ENCODE measurements around the gene KRTAP4-16. TPM values are rescaled to one million over a fixed set of nuclear protein-coding genes. Genes with fewer than 3 reads are reported as not detected.
"Not testable (repeated sequence)": the region's sequence is repeated elsewhere in the genome, so short reads cannot be mapped to it uniquely, and the experiment has no call there.

Gene KRTAP4-16
- polyA plus RNA-seq, 4 donors, result not detected

DNA sequence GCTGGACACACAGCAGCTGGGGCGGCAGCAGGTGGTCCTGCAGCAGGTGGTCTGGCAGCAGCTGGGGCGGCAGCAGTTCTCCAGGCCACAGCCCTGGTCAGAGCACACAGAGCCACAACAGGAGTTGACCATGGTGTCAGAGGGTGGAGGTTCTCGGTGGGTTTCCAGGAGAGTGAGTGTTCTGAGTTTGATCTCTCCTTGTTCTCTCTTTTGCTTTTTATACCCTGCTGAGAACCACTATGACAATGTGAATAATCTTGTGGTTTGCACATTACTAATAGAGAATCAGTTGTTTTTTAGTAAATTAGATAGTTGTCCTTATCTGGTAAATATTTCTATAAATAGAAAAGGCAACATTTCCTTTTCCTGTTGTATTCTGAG is 22.0 kb upstream of the KRTAP4-16 start, which contains the start of gene KRTAP4-12:
TSS of gene KRTAP4-12 (minus strand) at position 192 of the 381 bp plus-strand sequence. CDS start at position 132, 60 bp downstream.
- H3K4me1 ChIP-seq (ENCODE audit: control insufficient read depth in 3 of 3, insufficient read depth in 2 of 3, low read depth in 1 of 3, low read length in 2 of 3); H3K4me3 ChIP-seq (ENCODE audit: low read depth in 1 of 3, low read length in 3 of 3); H3K36me3 ChIP-seq (ENCODE audit: control insufficient read depth in 3 of 3, insufficient read depth in 2 of 3, low read depth in 1 of 3, low read length in 3 of 3); H3K9me3 ChIP-seq (ENCODE audit: control insufficient read depth in 2 of 2, insufficient read depth in 1 of 2, low read depth in 1 of 2, low read length in 1 of 2); FAIRE-seq; H3K27me3 ChIP-seq (ENCODE audit: control insufficient read depth in 3 of 3, insufficient read depth in 3 of 3, low read length in 3 of 3); H3K27ac ChIP-seq (ENCODE audit: low read depth in 1 of 3, low read length in 2 of 3); DNase-seq: not testable (repeated sequence)
- WGBS, 3 donors, result 73 to 80% (median 76%) methylated on average over 3 of the region's 3 CpGs

DNA sequence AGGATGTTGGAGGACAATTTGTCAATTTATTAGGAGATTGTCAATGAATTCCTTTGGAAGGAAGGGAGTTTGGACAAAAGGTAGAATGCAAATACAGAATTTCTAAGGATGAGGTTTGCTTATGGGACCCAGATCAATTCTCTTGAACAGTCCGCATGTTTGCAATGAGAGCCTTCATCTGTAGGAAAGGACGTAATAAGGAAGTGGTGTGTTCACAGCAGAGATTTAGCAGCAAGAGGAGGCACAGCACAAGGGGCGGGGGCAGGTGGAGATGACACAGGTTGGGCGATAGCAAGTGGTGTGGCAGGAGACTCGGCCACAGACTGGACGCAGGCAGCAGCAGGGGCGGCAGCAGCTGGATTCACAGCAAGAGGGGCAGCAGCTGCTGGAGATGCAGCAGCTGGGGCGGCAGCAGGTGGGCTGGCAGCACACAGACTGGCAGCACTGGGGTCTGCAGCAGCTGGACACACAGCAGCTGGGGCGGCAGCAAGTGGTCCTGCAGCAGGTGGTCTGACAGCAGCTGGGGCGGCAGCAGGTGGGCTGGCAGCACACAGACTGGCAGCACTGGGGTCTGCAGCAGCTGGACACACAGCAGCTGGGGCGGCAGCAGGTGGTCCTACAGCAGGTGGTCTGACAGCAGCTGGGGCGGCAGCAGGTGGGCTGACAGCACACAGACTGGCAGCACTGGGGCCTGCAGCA is 21.4 kb upstream of the KRTAP4-16 start:
- not testable (repeated sequence) for H3K4me1 ChIP-seq (ENCODE audit: control insufficient read depth in 3 of 3, insufficient read depth in 2 of 3, low read depth in 1 of 3, low read length in 2 of 3); H3K27me3 ChIP-seq (ENCODE audit: control insufficient read depth in 3 of 3, insufficient read depth in 3 of 3, low read length in 3 of 3); FAIRE-seq; DNase-seq; H3K36me3 ChIP-seq (ENCODE audit: control insufficient read depth in 3 of 3, insufficient read depth in 2 of 3, low read depth in 1 of 3, low read length in 3 of 3); H3K4me3 ChIP-seq (ENCODE audit: low read depth in 1 of 3, low read length in 3 of 3); H3K27ac ChIP-seq (ENCODE audit: low read depth in 1 of 3, low read length in 2 of 3); H3K9me3 ChIP-seq (ENCODE audit: control insufficient read depth in 2 of 2, insufficient read depth in 1 of 2, low read depth in 1 of 2, low read length in 1 of 2)
- 73 to 79% (median 76%) methylated on average over 9 to 12 of the region's 12 CpGs for WGBS, 3 donors

DNA sequence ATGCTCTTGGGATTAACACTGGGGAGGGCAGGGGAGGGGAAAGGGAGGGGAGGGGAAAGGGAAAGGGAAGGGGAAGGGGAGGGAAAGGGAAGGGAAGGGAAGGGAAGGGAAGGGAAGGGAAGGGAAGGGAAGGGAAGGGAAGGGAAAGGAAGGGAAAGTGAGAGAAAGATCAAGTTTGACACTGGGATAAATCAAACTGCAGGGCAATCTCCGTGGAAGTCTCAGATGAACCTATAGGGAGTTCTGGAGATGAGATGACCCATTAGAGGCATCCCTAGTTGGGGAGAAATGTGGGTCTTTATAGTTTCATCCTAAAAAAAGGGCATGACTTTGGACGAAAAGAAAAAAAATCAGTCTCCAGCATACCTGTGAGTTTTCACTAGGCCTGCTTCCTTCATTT is 19.7 kb upstream of the KRTAP4-16 start:
- no peaks in the 10 kb centered on the region for H3K36me3 ChIP-seq (ENCODE audit: control insufficient read depth in 3 of 3, insufficient read depth in 2 of 3, low read depth in 1 of 3, low read length in 3 of 3)
- FAIRE-seq (no peak), DNase-seq (no peak)
- no peaks in the 10 kb centered on the region for H3K4me1 ChIP-seq (ENCODE audit: control insufficient read depth in 3 of 3, insufficient read depth in 2 of 3, low read depth in 1 of 3, low read length in 2 of 3)
- no peak overlapping the region for H3K27ac ChIP-seq (ENCODE audit: low read depth in 1 of 3, low read length in 2 of 3)
- H3K27me3 ChIP-seq (ENCODE audit: control insufficient read depth in 3 of 3, insufficient read depth in 3 of 3, low read length in 3 of 3), result peaks cover 0 to 2% (median 0%) of the 10 kb centered on the region in 3 donors
- no peak overlapping the region for H3K4me3 ChIP-seq (ENCODE audit: low read depth in 1 of 3, low read length in 3 of 3)
- no peaks in the 10 kb centered on the region for H3K9me3 ChIP-seq (ENCODE audit: control insufficient read depth in 2 of 2, insufficient read depth in 1 of 2, low read depth in 1 of 2, low read length in 1 of 2)
- WGBS, 3 donors, result 75 to 88% (median 86%) methylated on average over 2 of the region's 2 CpGs

DNA sequence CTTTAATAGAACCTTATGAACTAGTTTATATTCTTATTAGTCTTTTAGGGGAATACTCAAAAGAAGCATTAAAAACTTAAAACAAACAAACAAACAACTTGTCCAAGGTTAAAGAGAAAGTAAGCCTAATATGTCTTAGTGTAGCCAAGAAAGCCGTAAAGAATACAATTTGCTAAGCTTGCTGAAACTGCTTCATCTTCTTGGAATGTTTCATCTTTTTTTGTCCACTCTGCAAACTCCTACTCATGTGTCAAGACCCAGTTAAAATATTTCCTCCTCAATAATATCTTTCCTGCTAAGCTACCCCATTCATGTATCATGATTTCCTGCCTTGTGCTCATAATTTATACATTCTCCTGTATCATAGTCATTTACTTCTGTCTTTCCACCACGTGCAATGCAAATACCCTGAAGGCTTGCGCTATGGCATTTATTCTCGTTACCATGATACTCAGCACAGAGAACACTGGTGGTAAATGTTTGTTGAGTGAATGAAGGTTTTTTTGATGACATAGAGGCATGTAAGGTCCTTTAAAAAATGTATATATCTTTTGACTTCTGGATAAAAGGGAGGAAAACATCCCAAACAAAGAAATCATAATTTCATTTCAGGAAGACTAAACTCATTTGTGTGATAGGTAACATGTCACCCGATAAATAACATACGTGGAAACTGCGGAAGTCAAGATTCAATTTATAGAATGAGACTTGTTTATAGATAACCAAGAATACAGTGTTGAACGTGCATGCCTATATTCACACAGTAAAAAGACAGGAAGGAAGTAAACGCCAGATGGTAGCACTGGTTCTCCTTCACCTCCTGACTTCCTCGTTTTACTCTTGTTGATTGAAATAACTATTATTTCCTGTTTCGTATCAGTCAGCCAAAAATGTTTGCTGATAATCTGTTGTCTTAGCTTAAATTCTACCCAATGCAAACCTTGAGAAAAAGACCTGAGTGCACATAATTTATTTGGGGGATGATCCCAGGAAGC is 18.0 kb upstream of the KRTAP4-16 start:
- WGBS, 3 donors, result 52 to 70% (median 52%) methylated on average over 11 of the region's 11 CpGs
- not testable (repeated sequence) for H3K27ac ChIP-seq (ENCODE audit: low read depth in 1 of 3, low read length in 2 of 3); DNase-seq; H3K4me3 ChIP-seq (ENCODE audit: low read depth in 1 of 3, low read length in 3 of 3); H3K4me1 ChIP-seq (ENCODE audit: control insufficient read depth in 3 of 3, insufficient read depth in 2 of 3, low read depth in 1 of 3, low read length in 2 of 3); H3K36me3 ChIP-seq (ENCODE audit: control insufficient read depth in 3 of 3, insufficient read depth in 2 of 3, low read depth in 1 of 3, low read length in 3 of 3); H3K9me3 ChIP-seq (ENCODE audit: control insufficient read depth in 2 of 2, insufficient read depth in 1 of 2, low read depth in 1 of 2, low read length in 1 of 2); H3K27me3 ChIP-seq (ENCODE audit: control insufficient read depth in 3 of 3, insufficient read depth in 3 of 3, low read length in 3 of 3); FAIRE-seq

DNA sequence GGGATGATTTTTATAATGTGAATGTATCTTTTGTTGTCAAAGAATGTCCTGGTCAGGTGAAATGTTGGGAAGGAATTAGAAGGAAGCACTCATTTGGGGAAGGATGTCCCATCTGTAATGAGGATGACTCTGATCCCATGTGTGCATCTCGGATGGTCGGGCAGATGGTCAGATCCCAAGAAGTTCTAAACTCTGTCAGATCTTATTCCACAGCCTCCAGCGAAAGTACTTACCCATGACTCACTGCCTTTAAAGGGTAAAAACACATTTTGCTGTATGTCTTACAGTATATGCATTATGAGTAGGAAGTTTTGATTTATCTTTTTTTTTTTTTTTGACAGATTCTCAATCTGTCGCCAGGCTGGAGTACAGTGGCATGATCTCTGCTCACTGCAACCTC is 16.7 kb upstream of the KRTAP4-16 start:
- Histone ChIP-seq H3K4me1 (ENCODE audit: control insufficient read depth in 3 of 3, insufficient read depth in 2 of 3, low read depth in 1 of 3, low read length in 2 of 3) (no peaks in the 10 kb centered on the region), H3K36me3 (ENCODE audit: control insufficient read depth in 3 of 3, insufficient read depth in 2 of 3, low read depth in 1 of 3, low read length in 3 of 3) (no peaks in the 10 kb centered on the region), H3K4me3 (ENCODE audit: low read depth in 1 of 3, low read length in 3 of 3) (no peak overlapping the region), H3K27me3 (ENCODE audit: control insufficient read depth in 3 of 3, insufficient read depth in 3 of 3, low read length in 3 of 3) (peaks cover 0 to 7% (median 0%) of the 10 kb centered on the region in 3 donors), H3K9me3 (ENCODE audit: control insufficient read depth in 2 of 2, insufficient read depth in 1 of 2, low read depth in 1 of 2, low read length in 1 of 2) (peaks cover 0 to 2% of the 10 kb centered on the region in 2 donors), H3K27ac (ENCODE audit: low read depth in 1 of 3, low read length in 2 of 3) (no peak overlapping the region)
- DNase-seq, result no peak
- no peak for FAIRE-seq
- WGBS, 3 donors, result 83 to 92% (median 86%) methylated on average over 4 of the region's 4 CpGs

DNA sequence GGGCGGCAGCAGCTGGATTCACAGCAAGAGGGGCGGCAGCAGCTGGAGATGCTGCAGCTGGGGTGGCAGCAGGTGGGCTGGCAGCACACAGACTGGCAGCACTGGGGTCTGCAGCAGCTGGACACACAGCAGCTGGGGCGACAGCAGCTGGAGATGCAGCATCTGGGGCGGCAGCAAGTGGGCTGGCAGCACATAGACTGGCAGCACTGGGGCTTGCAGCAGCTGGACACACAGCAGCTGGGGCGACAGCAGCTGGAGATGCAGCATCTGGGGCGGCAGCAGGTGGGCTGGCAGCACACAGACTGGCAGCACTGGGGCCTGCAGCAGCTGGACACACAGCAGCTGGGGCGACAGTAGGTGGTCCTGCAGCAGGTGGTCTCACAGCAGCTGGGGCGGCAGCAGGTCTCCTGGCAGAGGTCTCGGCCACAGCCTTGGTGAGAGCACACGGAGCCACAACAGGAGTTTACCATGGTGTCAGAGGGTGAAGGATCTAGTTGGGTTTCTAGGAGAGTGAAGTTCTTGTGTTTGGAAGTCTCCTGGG is 15.9 kb upstream of the KRTAP4-16 start, which contains the start of gene KRTAP4-11:
TSS of gene KRTAP4-11 (minus strand) at position 528 of the 541 bp plus-strand sequence. CDS start at position 470, 58 bp downstream.
- not testable (repeated sequence) for H3K4me3 ChIP-seq (ENCODE audit: low read depth in 1 of 3, low read length in 3 of 3); FAIRE-seq; H3K36me3 ChIP-seq (ENCODE audit: control insufficient read depth in 3 of 3, insufficient read depth in 2 of 3, low read depth in 1 of 3, low read length in 3 of 3); H3K4me1 ChIP-seq (ENCODE audit: control insufficient read depth in 3 of 3, insufficient read depth in 2 of 3, low read depth in 1 of 3, low read length in 2 of 3); H3K27ac ChIP-seq (ENCODE audit: low read depth in 1 of 3, low read length in 2 of 3); DNase-seq; H3K27me3 ChIP-seq (ENCODE audit: control insufficient read depth in 3 of 3, insufficient read depth in 3 of 3, low read length in 3 of 3); H3K9me3 ChIP-seq (ENCODE audit: control insufficient read depth in 2 of 2, insufficient read depth in 1 of 2, low read depth in 1 of 2, low read length in 1 of 2)
- WGBS, 3 donors, result 70 to 87% (median 81%) methylated on average over 9 to 10 of the region's 10 CpGs

DNA sequence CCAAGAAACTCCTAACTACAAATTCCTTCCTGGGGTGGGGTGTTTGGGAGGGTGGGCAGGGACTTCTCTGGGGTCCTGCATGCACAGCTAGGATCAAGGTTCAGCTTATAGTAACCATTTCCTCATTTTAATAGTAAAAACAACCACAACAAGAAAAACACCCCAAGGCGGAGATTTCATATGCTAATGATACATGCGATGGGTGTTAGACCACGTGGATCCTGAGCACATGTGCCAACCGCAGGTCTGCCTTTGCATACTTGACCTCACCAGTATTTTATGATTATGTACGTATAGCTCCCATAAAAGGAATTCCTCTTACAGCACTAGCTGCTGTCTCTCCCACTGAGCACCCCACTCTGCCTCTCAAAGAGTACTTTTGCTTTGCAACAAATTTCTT is 14.3 kb upstream of the KRTAP4-16 start:
- FAIRE-seq (no peak), DNase-seq (no peak)
- WGBS, 3 donors, result 27 to 58% (median 40%) methylated on average over 5 of the region's 5 CpGs
- Histone ChIP-seq H3K27ac (ENCODE audit: low read depth in 1 of 3, low read length in 2 of 3) (no peak overlapping the region), H3K4me3 (ENCODE audit: low read depth in 1 of 3, low read length in 3 of 3) (no peak overlapping the region), H3K27me3 (ENCODE audit: control insufficient read depth in 3 of 3, insufficient read depth in 3 of 3, low read length in 3 of 3) (peaks cover 0 to 5% (median 0%) of the 10 kb centered on the region in 3 donors), H3K36me3 (ENCODE audit: control insufficient read depth in 3 of 3, insufficient read depth in 2 of 3, low read depth in 1 of 3, low read length in 3 of 3) (no peaks in the 10 kb centered on the region), H3K9me3 (ENCODE audit: control insufficient read depth in 2 of 2, insufficient read depth in 1 of 2, low read depth in 1 of 2, low read length in 1 of 2) (peaks cover 0 to 2% of the 10 kb centered on the region in 2 donors), H3K4me1 (ENCODE audit: control insufficient read depth in 3 of 3, insufficient read depth in 2 of 3, low read depth in 1 of 3, low read length in 2 of 3) (no peaks in the 10 kb centered on the region)

DNA sequence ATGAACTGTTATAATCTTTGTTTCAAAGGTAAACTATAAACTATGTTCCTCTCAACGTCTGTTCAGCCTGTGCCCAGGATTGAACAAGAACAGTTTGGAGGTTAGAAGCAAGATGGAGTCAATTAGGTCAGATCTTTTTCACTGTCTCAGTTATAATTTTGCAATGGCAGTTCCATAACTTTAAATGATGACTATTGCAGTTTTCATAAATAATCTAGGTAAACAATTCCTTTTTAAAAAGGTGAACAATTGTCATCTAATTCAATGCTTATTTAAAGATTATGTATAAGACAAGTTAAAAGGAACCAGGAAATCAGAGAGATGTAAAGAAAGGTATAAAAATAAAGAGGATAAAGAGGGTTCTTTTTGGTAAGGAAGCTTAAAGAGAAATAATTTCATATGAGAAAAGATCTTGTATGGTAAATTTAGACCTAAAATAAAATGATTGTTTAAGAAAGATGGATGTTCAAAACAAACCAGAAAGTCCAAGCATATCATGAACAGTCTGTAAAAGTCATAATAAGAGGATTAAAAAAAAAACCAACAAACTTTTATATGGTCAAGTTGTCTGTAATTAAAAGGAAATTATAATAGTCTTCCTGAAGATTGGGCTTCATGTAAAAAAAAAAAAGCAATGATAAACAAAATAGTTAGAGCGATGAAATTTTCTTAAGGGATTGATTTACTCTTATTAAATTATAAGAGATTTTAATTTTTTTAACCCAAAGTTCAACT is 9.3 kb upstream of the KRTAP4-16 start:
- Histone ChIP-seq H3K27ac (ENCODE audit: low read depth in 1 of 3, low read length in 2 of 3) (no peak overlapping the region), H3K9me3 (ENCODE audit: control insufficient read depth in 2 of 2, insufficient read depth in 1 of 2, low read depth in 1 of 2, low read length in 1 of 2) (peaks cover 0 to 2% of the 10 kb centered on the region in 2 donors), H3K36me3 (ENCODE audit: control insufficient read depth in 3 of 3, insufficient read depth in 2 of 3, low read depth in 1 of 3, low read length in 3 of 3) (no peaks in the 10 kb centered on the region), H3K4me3 (ENCODE audit: low read depth in 1 of 3, low read length in 3 of 3) (no peak overlapping the region), H3K27me3 (ENCODE audit: control insufficient read depth in 3 of 3, insufficient read depth in 3 of 3, low read length in 3 of 3) (peaks cover 0 to 6% (median 0%) of the 10 kb centered on the region in 3 donors), H3K4me1 (ENCODE audit: control insufficient read depth in 3 of 3, insufficient read depth in 2 of 3, low read depth in 1 of 3, low read length in 2 of 3) (no peaks in the 10 kb centered on the region)
- no peak for DNase-seq
- WGBS, 3 donors, result 77 to 80% (median 78%) methylated on average over 2 of the region's 2 CpGs
- FAIRE-seq, result no peak

Measured in small intestine (tissue), 7 donors.